WTC11 (cell line): ENCODE measurements around the gene UGDH. TPM values are rescaled to one million over a fixed set of nuclear protein-coding genes. Genes with fewer than 3 reads are reported as not detected.

Experiments
- ATAC-seq: fragments of 200-7000 bp; cut with Tn5 transposase; 2 replicates; pipeline ENCODE4 v1.10.0; 2021; ENCODE audit warnings: mild to moderate bottlenecking, moderate library complexity
- CTCF ChIA-PET: fragments of 300-600 bp; sonication (Branson Sonifier 250); formaldehyde crosslinking; loops from one replicate; lab custom pipeline; 2021; ENCODE audit warnings: antibody characterized with exemption; lab: Charles Lee
- POLR2A ChIA-PET: fragments of 350-600 bp; sonication (Branson Sonifier 250); formaldehyde crosslinking; loops from one replicate; lab custom pipeline; 2021; ENCODE audit warnings: antibody characterized with exemption; lab: Charles Lee
- DNase-seq: peaks from one replicate; pipeline ENCODE4 v3.0.0; 2021; ENCODE audit warnings: low spot score
- H3K27ac Mint-ChIP-seq: 2 replicates; pipeline ENCODE4 v1.8.0; 2021; ENCODE audit warnings: mixed read lengths
- H3K27me3 Mint-ChIP-seq: 2 replicates; pipeline ENCODE4 v1.8.0; 2021; ENCODE audit warnings: low read depth, mild to moderate bottlenecking, moderate library complexity, mixed read lengths
- H3K36me3 Mint-ChIP-seq: 2 replicates; pipeline ENCODE4 v1.8.0; 2021; ENCODE audit warnings: mixed read lengths
- H3K4me1 Mint-ChIP-seq: 2 replicates; pipeline ENCODE4 v1.8.0; 2022; ENCODE audit warnings: mixed read lengths
- H3K4me3 Mint-ChIP-seq: 2 replicates; pipeline ENCODE4 v1.8.0; 2021; ENCODE audit warnings: mild to moderate bottlenecking, moderate library complexity, mixed read lengths
- H3K9me3 Mint-ChIP-seq: 2 replicates; pipeline ENCODE4 v1.8.0; 2021; ENCODE audit warnings: mixed read lengths
- ATF1 ChIP-seq: sonication (generic); formaldehyde crosslinking; IDR thresholded peaks from 2 replicates; pipeline ENCODE4 v1.8.1; 2023; ENCODE audit warnings: mild to moderate bottlenecking, moderate library complexity, missing genetic modification reagents
- GTF2I ChIP-seq: fragments of 250-450 bp; sonication (Bioruptor Pico); conservative IDR thresholded peaks from 2 replicates; pipeline ENCODE4 v1.4.0; 2021; ENCODE audit warnings: mild to moderate bottlenecking
- NFATC4 ChIP-seq: fragments of 250-450 bp; sonication (Bioruptor Pico); IDR thresholded peaks from 2 replicates; pipeline ENCODE4 v1.9.0; 2021; ENCODE audit warnings: mild to moderate bottlenecking
- NFE2L1 ChIP-seq: sonication (generic); formaldehyde crosslinking; IDR thresholded peaks from 2 replicates; pipeline ENCODE4 v1.8.1; 2023; ENCODE audit warnings: missing genetic modification reagents
- NR1H2 ChIP-seq: sonication (generic); formaldehyde crosslinking; IDR thresholded peaks from 2 replicates; pipeline ENCODE4 v1.9.0; 2021; ENCODE audit warnings: mild to moderate bottlenecking, moderate library complexity, missing genetic modification reagents
- NR2C2 ChIP-seq: sonication (generic); formaldehyde crosslinking; IDR thresholded peaks from 2 replicates; pipeline ENCODE4 v1.8.0; 2022; ENCODE audit warnings: mild to moderate bottlenecking, missing genetic modification reagents
- NR3C1 ChIP-seq: sonication (generic); formaldehyde crosslinking; conservative IDR thresholded peaks from 2 replicates; pipeline ENCODE4 v1.8.1; 2023; ENCODE audit warnings: low read depth, mild to moderate bottlenecking, missing genetic modification reagents
- SP1 ChIP-seq: sonication (generic); formaldehyde crosslinking; conservative IDR thresholded peaks from 2 replicates; pipeline ENCODE4 v1.8.1; 2022; ENCODE audit warnings: missing genetic modification reagents
- TCF7 ChIP-seq: sonication (generic); formaldehyde crosslinking; IDR thresholded peaks from 2 replicates; pipeline ENCODE4 v1.8.0; 2022; ENCODE audit warnings: mild to moderate bottlenecking, low read depth, missing genetic modification reagents, moderate library complexity
- TP53 ChIP-seq: sonication (generic); formaldehyde crosslinking; IDR thresholded peaks from 2 replicates; pipeline ENCODE4 v1.8.1; 2023; ENCODE audit warnings: mild to moderate bottlenecking, missing genetic modification reagents
- ZNF317 ChIP-seq: sonication (generic); formaldehyde crosslinking; IDR thresholded peaks from 2 replicates; pipeline ENCODE4 v1.8.1; 2023; ENCODE audit warnings: low read depth, mild to moderate bottlenecking, moderate library complexity, missing genetic modification reagents, borderline replicate concordance
- ZNF396 ChIP-seq: fragments of 250-450 bp; sonication (Bioruptor Pico); IDR thresholded peaks from 2 replicates; pipeline ENCODE4 v1.8.0; 2021; ENCODE audit warnings: mild to moderate bottlenecking, moderate library complexity, borderline replicate concordance
- ZNF416 ChIP-seq: fragments of 250-450 bp; sonication (Bioruptor Pico); IDR thresholded peaks from 2 replicates; pipeline ENCODE4 v1.9.0; 2021; ENCODE audit warnings: mild to moderate bottlenecking, inconsistent platforms
- total RNA-seq: library from RNA; stranded (reverse); gene quantifications from 3 replicates; pipeline ENCODE4 v1.2.3, GENCODE V29; 2021
- TF ChIP-seq, protein P1 (sequence below): sonication (generic); formaldehyde crosslinking; IDR thresholded peaks from 2 replicates; pipeline ENCODE4 v1.8.0; 2023; ENCODE audit warnings: mild to moderate bottlenecking, missing genetic modification reagents
- TF ChIP-seq, protein P2 (sequence below): sonication (generic); formaldehyde crosslinking; IDR thresholded peaks from 2 replicates; pipeline ENCODE4 v1.8.1; 2022; ENCODE audit warnings: missing genetic modification reagents, borderline replicate concordance
- TF ChIP-seq, protein P3 (sequence below): sonication (generic); formaldehyde crosslinking; IDR thresholded peaks from 2 replicates; pipeline ENCODE4 v1.8.1; 2023; ENCODE audit warnings: mild to moderate bottlenecking, missing genetic modification reagents, borderline replicate concordance
- TF ChIP-seq, protein P4 (sequence below): fragments of 250-450 bp; sonication (Bioruptor Pico); conservative IDR thresholded peaks from 2 replicates; pipeline ENCODE4 v1.9.0; 2021; ENCODE audit warnings: mild to moderate bottlenecking
- TF ChIP-seq, protein P5 (sequence below): fragments of 200-600 bp; IDR thresholded peaks from 2 replicates; pipeline ENCODE4 v1.8.0; 2022; ENCODE audit warnings: antibody characterized with exemption
- TF ChIP-seq, protein P6 (sequence below): fragments of 250-450 bp; sonication (Bioruptor Pico); IDR thresholded peaks from 2 replicates; pipeline ENCODE4 v1.8.0; 2021; ENCODE audit warnings: mild to moderate bottlenecking
- TF ChIP-seq, protein P7 (sequence below): sonication (generic); formaldehyde crosslinking; IDR thresholded peaks from 2 replicates; pipeline ENCODE4 v1.8.0; 2022; ENCODE audit warnings: mild to moderate bottlenecking, missing genetic modification reagents

UGDH gene
- total RNA-seq, 1 experiment from 2014 or later = 97.5 TPM

DNA sequence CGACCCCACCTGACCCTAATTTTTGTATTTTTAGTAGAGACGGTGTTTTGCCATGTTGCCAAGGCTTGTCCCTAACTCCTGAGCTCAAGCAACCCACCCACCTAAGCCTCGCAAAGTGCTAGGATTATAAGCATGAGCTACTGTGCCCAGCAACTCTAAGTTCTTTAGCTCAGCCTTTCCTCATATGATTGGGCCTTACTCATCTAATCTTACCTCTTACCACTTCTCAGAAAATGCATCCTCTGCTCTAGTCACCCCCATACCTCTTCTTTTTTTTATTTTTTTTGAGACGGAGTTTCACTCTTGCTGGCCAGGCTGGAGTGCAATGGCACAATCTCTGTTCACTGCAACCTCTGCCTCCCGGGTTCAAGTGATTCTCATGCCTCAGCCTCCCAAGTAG, 35.6 kb upstream of the UGDH start:
- H3K4me1 Mint-ChIP-seq = peaks cover 13% of the 10 kb centered on the region
- H3K4me3 Mint-ChIP-seq = no peak overlapping the region
- ChIA-PET CTCF (no interaction called here), POLR2A (interaction anchor here (0.6 kb wide), 1 partner anchor 63 kb away, joined by 5 read pairs; no protein-coding TSS in a partner anchor)
- no peak overlapping the region for H3K27ac Mint-ChIP-seq
- no peaks in the 10 kb centered on the region for H3K27me3 Mint-ChIP-seq
- DNase-seq (no peak), ATAC-seq (no peak)
- H3K36me3 Mint-ChIP-seq = peaks cover 24% of the 10 kb centered on the region
- H3K9me3 Mint-ChIP-seq = peaks cover 14% of the 10 kb centered on the region
- TF ChIP-seq ATF1 (CRISPR knock-in tag) (no peak), SP1 (CRISPR knock-in tag) (no peak), NR3C1 (CRISPR knock-in tag) (no peak), ZNF416 (no peak), NR2C2 (CRISPR knock-in tag) (no peak), NR1H2 (CRISPR knock-in tag) (no peak), GTF2I (no peak), TCF7 (no peak), TP53 (CRISPR knock-in tag) (no peak), ZNF396 (CRISPR knock-in tag) (no peak), NFATC4 (CRISPR knock-in tag) (no peak), ZNF317 (CRISPR knock-in tag) (no peak), NFE2L1 (CRISPR knock-in tag) (no peak)
- TF ChIP-seq, protein P1, sequence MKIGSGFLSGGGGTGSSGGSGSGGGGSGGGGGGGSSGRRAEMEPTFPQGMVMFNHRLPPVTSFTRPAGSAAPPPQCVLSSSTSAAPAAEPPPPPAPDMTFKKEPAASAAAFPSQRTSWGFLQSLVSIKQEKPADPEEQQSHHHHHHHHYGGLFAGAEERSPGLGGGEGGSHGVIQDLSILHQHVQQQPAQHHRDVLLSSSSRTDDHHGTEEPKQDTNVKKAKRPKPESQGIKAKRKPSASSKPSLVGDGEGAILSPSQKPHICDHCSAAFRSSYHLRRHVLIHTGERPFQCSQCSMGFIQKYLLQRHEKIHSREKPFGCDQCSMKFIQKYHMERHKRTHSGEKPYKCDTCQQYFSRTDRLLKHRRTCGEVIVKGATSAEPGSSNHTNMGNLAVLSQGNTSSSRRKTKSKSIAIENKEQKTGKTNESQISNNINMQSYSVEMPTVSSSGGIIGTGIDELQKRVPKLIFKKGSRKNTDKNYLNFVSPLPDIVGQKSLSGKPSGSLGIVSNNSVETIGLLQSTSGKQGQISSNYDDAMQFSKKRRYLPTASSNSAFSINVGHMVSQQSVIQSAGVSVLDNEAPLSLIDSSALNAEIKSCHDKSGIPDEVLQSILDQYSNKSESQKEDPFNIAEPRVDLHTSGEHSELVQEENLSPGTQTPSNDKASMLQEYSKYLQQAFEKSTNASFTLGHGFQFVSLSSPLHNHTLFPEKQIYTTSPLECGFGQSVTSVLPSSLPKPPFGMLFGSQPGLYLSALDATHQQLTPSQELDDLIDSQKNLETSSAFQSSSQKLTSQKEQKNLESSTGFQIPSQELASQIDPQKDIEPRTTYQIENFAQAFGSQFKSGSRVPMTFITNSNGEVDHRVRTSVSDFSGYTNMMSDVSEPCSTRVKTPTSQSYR (CRISPR knock-in tag) = no peak
- TF ChIP-seq, protein P2, sequence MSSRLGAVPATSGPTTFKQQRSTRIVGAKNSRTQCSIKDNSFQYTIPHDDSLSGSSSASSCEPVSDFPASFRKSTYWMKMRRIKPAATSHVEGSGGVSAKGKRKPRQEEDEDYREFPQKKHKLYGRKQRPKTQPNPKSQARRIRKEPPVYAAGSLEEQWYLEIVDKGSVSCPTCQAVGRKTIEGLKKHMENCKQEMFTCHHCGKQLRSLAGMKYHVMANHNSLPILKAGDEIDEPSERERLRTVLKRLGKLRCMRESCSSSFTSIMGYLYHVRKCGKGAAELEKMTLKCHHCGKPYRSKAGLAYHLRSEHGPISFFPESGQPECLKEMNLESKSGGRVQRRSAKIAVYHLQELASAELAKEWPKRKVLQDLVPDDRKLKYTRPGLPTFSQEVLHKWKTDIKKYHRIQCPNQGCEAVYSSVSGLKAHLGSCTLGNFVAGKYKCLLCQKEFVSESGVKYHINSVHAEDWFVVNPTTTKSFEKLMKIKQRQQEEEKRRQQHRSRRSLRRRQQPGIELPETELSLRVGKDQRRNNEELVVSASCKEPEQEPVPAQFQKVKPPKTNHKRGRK (CRISPR knock-in tag) = no peak
- TF ChIP-seq, protein P3, sequence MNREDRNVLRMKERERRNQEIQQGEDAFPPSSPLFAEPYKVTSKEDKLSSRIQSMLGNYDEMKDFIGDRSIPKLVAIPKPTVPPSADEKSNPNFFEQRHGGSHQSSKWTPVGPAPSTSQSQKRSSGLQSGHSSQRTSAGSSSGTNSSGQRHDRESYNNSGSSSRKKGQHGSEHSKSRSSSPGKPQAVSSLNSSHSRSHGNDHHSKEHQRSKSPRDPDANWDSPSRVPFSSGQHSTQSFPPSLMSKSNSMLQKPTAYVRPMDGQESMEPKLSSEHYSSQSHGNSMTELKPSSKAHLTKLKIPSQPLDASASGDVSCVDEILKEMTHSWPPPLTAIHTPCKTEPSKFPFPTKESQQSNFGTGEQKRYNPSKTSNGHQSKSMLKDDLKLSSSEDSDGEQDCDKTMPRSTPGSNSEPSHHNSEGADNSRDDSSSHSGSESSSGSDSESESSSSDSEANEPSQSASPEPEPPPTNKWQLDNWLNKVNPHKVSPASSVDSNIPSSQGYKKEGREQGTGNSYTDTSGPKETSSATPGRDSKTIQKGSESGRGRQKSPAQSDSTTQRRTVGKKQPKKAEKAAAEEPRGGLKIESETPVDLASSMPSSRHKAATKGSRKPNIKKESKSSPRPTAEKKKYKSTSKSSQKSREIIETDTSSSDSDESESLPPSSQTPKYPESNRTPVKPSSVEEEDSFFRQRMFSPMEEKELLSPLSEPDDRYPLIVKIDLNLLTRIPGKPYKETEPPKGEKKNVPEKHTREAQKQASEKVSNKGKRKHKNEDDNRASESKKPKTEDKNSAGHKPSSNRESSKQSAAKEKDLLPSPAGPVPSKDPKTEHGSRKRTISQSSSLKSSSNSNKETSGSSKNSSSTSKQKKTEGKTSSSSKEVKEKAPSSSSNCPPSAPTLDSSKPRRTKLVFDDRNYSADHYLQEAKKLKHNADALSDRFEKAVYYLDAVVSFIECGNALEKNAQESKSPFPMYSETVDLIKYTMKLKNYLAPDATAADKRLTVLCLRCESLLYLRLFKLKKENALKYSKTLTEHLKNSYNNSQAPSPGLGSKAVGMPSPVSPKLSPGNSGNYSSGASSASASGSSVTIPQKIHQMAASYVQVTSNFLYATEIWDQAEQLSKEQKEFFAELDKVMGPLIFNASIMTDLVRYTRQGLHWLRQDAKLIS (CRISPR knock-in tag) = no peak
- TF ChIP-seq, protein P4, sequence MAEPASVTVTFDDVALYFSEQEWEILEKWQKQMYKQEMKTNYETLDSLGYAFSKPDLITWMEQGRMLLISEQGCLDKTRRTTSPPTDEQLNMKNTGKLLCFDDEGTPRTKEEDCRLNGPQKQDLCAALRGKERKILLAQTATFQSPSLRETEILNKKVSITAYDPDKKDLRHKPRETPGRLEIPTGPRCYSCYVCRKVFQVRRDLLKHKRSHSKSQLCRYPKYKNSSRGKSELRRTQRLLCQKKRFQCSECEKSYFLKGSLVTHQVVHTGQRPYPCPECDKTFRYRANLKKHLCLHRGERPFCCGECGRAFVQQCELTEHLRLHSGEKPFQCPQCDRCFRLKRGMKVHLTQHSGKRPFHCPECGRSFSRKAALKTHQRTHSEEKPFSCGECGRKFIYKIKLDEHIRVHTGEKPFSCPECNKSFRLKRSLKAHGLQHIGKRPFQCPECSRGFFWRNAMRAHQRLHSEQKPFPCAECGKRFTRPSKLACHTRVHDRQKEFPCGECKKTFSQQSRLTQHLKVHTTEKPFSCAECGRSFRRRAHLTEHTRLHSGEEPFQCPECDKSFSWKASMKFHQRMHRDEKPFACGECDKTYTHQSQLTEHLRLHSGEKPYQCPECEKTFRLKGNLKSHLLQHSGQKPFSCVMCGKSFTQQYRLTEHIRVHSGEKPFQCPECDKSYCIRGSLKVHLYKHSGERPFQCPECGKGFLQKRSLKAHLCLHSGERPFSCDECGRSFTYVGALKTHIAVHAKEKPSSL = no peak
- TF ChIP-seq, protein P5, sequence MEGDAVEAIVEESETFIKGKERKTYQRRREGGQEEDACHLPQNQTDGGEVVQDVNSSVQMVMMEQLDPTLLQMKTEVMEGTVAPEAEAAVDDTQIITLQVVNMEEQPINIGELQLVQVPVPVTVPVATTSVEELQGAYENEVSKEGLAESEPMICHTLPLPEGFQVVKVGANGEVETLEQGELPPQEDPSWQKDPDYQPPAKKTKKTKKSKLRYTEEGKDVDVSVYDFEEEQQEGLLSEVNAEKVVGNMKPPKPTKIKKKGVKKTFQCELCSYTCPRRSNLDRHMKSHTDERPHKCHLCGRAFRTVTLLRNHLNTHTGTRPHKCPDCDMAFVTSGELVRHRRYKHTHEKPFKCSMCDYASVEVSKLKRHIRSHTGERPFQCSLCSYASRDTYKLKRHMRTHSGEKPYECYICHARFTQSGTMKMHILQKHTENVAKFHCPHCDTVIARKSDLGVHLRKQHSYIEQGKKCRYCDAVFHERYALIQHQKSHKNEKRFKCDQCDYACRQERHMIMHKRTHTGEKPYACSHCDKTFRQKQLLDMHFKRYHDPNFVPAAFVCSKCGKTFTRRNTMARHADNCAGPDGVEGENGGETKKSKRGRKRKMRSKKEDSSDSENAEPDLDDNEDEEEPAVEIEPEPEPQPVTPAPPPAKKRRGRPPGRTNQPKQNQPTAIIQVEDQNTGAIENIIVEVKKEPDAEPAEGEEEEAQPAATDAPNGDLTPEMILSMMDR = no peak
- TF ChIP-seq, protein P6, sequence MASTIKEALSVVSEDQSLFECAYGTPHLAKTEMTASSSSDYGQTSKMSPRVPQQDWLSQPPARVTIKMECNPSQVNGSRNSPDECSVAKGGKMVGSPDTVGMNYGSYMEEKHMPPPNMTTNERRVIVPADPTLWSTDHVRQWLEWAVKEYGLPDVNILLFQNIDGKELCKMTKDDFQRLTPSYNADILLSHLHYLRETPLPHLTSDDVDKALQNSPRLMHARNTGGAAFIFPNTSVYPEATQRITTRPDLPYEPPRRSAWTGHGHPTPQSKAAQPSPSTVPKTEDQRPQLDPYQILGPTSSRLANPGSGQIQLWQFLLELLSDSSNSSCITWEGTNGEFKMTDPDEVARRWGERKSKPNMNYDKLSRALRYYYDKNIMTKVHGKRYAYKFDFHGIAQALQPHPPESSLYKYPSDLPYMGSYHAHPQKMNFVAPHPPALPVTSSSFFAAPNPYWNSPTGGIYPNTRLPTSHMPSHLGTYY (CRISPR knock-in tag) = no peak
- TF ChIP-seq, protein P7, sequence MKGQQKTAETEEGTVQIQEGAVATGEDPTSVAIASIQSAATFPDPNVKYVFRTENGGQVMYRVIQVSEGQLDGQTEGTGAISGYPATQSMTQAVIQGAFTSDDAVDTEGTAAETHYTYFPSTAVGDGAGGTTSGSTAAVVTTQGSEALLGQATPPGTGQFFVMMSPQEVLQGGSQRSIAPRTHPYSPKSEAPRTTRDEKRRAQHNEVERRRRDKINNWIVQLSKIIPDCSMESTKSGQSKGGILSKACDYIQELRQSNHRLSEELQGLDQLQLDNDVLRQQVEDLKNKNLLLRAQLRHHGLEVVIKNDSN (CRISPR knock-in tag) = no peak
